Effector memory CD4-positive, alpha-beta T cell (primary cell): ENCODE results near the gene KCNMB3.
"Not testable (repeated sequence)": the region's sequence is repeated elsewhere in the genome, so short reads cannot be mapped to it uniquely, and the experiment has no call there.

Experiments
- DNase-seq, 3 donors: peaks; one replicate each; pipeline ENCODE4 v3.0.0-alpha.2; 2020
- H3K27ac ChIP-seq: 2 replicates; pipeline ENCODE4 v1.7.0; 2013; ENCODE audit warnings: mild to moderate bottlenecking, low read length, moderate library complexity; ENCODE audit not compliant: insufficient read depth, poor library complexity, severe bottlenecking
- H3K27me3 ChIP-seq: replicated peaks from 2 replicates; pipeline ENCODE4 v1.7.0; 2013; ENCODE audit warnings: mild to moderate bottlenecking, low read length; ENCODE audit not compliant: insufficient read depth, control insufficient read depth, poor library complexity, severe bottlenecking
- H3K36me3 ChIP-seq: 2 replicates; pipeline ENCODE4 v1.7.0; 2013; ENCODE audit warnings: mild to moderate bottlenecking, low read length, moderate library complexity; ENCODE audit not compliant: control insufficient read depth, insufficient read depth
- H3K4me1 ChIP-seq: 2 replicates; pipeline ENCODE4 v1.7.0; 2013; ENCODE audit warnings: low read length, mild to moderate bottlenecking; ENCODE audit not compliant: control insufficient read depth, insufficient read depth, poor library complexity, severe bottlenecking
- H3K4me3 ChIP-seq: 2 replicates; pipeline ENCODE4 v1.7.0; 2013; ENCODE audit warnings: low read length, low read depth, mild to moderate bottlenecking; ENCODE audit not compliant: insufficient read depth, poor library complexity, severe bottlenecking
- H3K9me3 ChIP-seq: 2 replicates; pipeline ENCODE4 v1.7.0; 2013; ENCODE audit warnings: mild to moderate bottlenecking, low read length, moderate library complexity; ENCODE audit not compliant: control insufficient read depth

Gene KCNMB3

GRCh38 chr3:179265092-179265491 lies 14.2 kb upstream of the KCNMB3 start:
- no peaks in the 10 kb centered on the region for H3K36me3 ChIP-seq
- H3K4me3 ChIP-seq, result no peak overlapping the region
- DNase-seq, result no peak
- H3K9me3 ChIP-seq, result no peaks in the 10 kb centered on the region
- no peaks in the 10 kb centered on the region for H3K4me1 ChIP-seq
- H3K27ac ChIP-seq, result no peak overlapping the region
- no peaks in the 10 kb centered on the region for H3K27me3 ChIP-seq

- no peak overlapping the region for H3K27ac ChIP-seq
- no peaks in the 10 kb centered on the region for H3K4me1 ChIP-seq
- H3K4me3 ChIP-seq, result no peak overlapping the region
- H3K9me3 ChIP-seq, result no peaks in the 10 kb centered on the region
- no peak for DNase-seq
- no peaks in the 10 kb centered on the region for H3K36me3 ChIP-seq
- no peaks in the 10 kb centered on the region for H3K27me3 ChIP-seq
Measured at GRCh38 chr3:179264449-179264848, 13.5 kb upstream of the KCNMB3 start.

GRCh38 chr3:179263134-179263533 lies 12.2 kb upstream of the KCNMB3 start:
- no peak for DNase-seq
- H3K9me3 ChIP-seq, result no peaks in the 10 kb centered on the region
- H3K4me1 ChIP-seq, result no peaks in the 10 kb centered on the region
- no peaks in the 10 kb centered on the region for H3K36me3 ChIP-seq
- H3K27ac ChIP-seq, result no peak overlapping the region
- no peak overlapping the region for H3K4me3 ChIP-seq
- H3K27me3 ChIP-seq, result no peaks in the 10 kb centered on the region

GRCh38 chr3:179260949-179261765 lies 10.2 kb upstream of the KCNMB3 start:
- H3K36me3 ChIP-seq, result no peaks in the 10 kb centered on the region
- H3K4me1 ChIP-seq, result no peaks in the 10 kb centered on the region
- H3K4me3 ChIP-seq, result peak overlapping the region; percentile 47
- H3K27me3 ChIP-seq, result no peaks in the 10 kb centered on the region
- no peaks in the 10 kb centered on the region for H3K9me3 ChIP-seq
- peak overlapping the region; percentile 13 for H3K27ac ChIP-seq
- peak; percentile 53 to 58 (median 54) for DNase-seq

GRCh38 chr3:179259959-179260756 lies 9.2 kb upstream of the KCNMB3 start:
- not testable (repeated sequence) for H3K4me1 ChIP-seq, DNase-seq, H3K27me3 ChIP-seq, H3K27ac ChIP-seq, H3K36me3 ChIP-seq, H3K4me3 ChIP-seq, H3K9me3 ChIP-seq

GRCh38 chr3:179258820-179259219 lies 7.9 kb upstream of the KCNMB3 start:
- DNase-seq, result no peak
- no peak overlapping the region for H3K4me3 ChIP-seq
- H3K36me3 ChIP-seq, result no peaks in the 10 kb centered on the region
- no peaks in the 10 kb centered on the region for H3K27me3 ChIP-seq
- H3K9me3 ChIP-seq, result no peaks in the 10 kb centered on the region
- no peak overlapping the region for H3K27ac ChIP-seq
- no peaks in the 10 kb centered on the region for H3K4me1 ChIP-seq

GRCh38 chr3:179257742-179258141 lies 6.8 kb upstream of the KCNMB3 start:
- H3K27me3 ChIP-seq, H3K36me3 ChIP-seq, H3K9me3 ChIP-seq, H3K4me1 ChIP-seq, DNase-seq, H3K27ac ChIP-seq, H3K4me3 ChIP-seq: not testable (repeated sequence)

GRCh38 chr3:179256813-179257212 lies 5.9 kb upstream of the KCNMB3 start:
- Histone ChIP-seq H3K36me3 (no peaks in the 10 kb centered on the region), H3K27me3 (no peaks in the 10 kb centered on the region), H3K27ac (no peak overlapping the region), H3K4me3 (no peak overlapping the region), H3K4me1 (no peaks in the 10 kb centered on the region), H3K9me3 (no peaks in the 10 kb centered on the region)
- no peak for DNase-seq

- no peak for DNase-seq
- H3K9me3 ChIP-seq, result no peaks in the 10 kb centered on the region
- H3K4me1 ChIP-seq, result no peaks in the 10 kb centered on the region
- H3K4me3 ChIP-seq, result no peak overlapping the region
- no peaks in the 10 kb centered on the region for H3K27me3 ChIP-seq
- H3K27ac ChIP-seq, result no peak overlapping the region
- no peaks in the 10 kb centered on the region for H3K36me3 ChIP-seq
Measured at GRCh38 chr3:179247289-179248015, 3.5 kb downstream of the KCNMB3 start.

GRCh38 chr3:179244878-179245277 lies 6.0 kb downstream of the KCNMB3 start:
- H3K9me3 ChIP-seq, result no peaks in the 10 kb centered on the region
- H3K36me3 ChIP-seq, result no peaks in the 10 kb centered on the region
- H3K4me3 ChIP-seq, result no peak overlapping the region
- no peak overlapping the region for H3K27ac ChIP-seq
- DNase-seq, result no peak
- no peaks in the 10 kb centered on the region for H3K4me1 ChIP-seq
- no peaks in the 10 kb centered on the region for H3K27me3 ChIP-seq
